Fibroblast of villous mesenchyme (primary cell): ENCODE data around the gene HS3ST3A1. TPM values are rescaled to one million over a fixed set of nuclear protein-coding genes. Genes with fewer than 3 reads are reported as not detected.

Source experiments
- DNase-seq: peaks from one replicate; pipeline ENCODE4 v3.0.0-alpha.2; 2010; ENCODE audit warnings: low read depth
- H3K4me3 ChIP-seq: 2 replicates; pipeline ENCODE4 v1.5.1; 2011; ENCODE audit warnings: low read depth, mild to moderate bottlenecking, low read length
- total RNA-seq: library from RNA; depleted of rRNA; stranded (reverse); fragments of >200 nt; gene quantifications from 2 replicates; pipeline ENCODE4 v1.2.3, GENCODE V29; 2012
- TF ChIP-seq, protein P1 (sequence below): IDR thresholded peaks from 2 replicates; pipeline ENCODE4 v1.5.1; 2012; ENCODE audit warnings: low read depth, mild to moderate bottlenecking, low read length; ENCODE audit not compliant: insufficient read depth

Gene HS3ST3A1
- total RNA-seq, 1 donor = 13.8 TPM

GRCh38 chr17:13642188-13642587 is 40.5 kb upstream of the HS3ST3A1 start:
- TF ChIP-seq, protein P1, sequence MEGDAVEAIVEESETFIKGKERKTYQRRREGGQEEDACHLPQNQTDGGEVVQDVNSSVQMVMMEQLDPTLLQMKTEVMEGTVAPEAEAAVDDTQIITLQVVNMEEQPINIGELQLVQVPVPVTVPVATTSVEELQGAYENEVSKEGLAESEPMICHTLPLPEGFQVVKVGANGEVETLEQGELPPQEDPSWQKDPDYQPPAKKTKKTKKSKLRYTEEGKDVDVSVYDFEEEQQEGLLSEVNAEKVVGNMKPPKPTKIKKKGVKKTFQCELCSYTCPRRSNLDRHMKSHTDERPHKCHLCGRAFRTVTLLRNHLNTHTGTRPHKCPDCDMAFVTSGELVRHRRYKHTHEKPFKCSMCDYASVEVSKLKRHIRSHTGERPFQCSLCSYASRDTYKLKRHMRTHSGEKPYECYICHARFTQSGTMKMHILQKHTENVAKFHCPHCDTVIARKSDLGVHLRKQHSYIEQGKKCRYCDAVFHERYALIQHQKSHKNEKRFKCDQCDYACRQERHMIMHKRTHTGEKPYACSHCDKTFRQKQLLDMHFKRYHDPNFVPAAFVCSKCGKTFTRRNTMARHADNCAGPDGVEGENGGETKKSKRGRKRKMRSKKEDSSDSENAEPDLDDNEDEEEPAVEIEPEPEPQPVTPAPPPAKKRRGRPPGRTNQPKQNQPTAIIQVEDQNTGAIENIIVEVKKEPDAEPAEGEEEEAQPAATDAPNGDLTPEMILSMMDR = no peak
- H3K4me3 ChIP-seq = no peak overlapping the region
- DNase-seq = no peak

- no peak for DNase-seq
- TF ChIP-seq, protein P1 = no peak
- H3K4me3 ChIP-seq = no peak overlapping the region
These were observed 38.8 kb upstream of the HS3ST3A1 start for GRCh38 chr17:13640551-13640950.

DNA sequence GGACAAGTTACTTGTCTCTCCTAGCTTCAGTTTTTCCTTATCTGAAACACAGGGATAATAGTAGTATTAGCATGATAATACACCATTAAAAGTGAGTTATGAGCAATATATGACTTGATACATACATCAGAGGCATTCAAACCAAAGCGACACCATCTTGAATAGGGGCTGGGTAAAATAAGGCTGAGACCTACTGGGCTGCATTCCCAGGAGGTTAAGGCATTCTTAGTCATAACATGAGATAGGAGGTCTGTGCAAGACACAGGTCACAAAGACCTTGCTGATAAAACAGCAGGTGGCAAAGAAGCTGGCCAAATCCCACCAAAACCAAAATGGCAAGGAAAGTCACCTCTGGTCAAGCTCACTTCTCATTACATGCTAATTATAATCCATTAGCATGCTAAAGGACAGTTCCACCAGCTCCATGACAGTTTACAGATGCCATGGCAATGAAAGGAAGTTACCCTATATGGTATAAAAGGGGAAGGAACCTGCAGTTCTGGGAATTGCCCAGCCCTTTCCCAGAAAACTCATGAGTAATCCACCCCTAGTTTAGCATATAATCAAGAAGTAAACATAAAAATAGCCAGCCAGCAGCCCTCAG is 37.2 kb upstream of the HS3ST3A1 start:
- no peak overlapping the region for H3K4me3 ChIP-seq
- DNase-seq = peak; percentile 27
- TF ChIP-seq, protein P1 = no peak

DNA sequence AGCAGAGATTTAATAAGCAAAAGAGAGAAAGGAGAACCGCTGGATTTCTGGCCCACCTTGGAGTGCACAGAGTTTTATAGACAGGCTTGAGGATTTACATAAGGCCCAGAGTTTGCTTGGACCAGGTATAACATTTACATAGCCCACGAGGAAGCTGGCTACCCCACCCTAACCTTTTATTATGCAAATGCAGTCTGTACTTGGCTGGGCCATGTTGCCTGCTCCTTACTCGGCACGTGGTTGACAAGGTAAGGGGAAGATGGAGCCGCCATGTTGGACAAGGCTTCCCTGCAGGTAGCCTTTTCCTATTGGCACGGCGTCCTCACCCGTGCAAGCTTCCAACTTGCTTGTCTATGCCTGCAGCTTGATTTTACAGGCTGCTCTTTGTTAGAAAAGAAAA is 35.2 kb upstream of the HS3ST3A1 start:
- no peak for DNase-seq
- no peak overlapping the region for H3K4me3 ChIP-seq
- TF ChIP-seq, protein P1 = no peak

GRCh38 chr17:13635951-13636350 is 34.2 kb upstream of the HS3ST3A1 start:
- DNase-seq = peak; percentile 30
- TF ChIP-seq, protein P1 = no peak
- H3K4me3 ChIP-seq = no peak overlapping the region

- no peak overlapping the region for H3K4me3 ChIP-seq
- TF ChIP-seq, protein P1 = no peak
- DNase-seq = no peak
These were observed 32.3 kb upstream of the HS3ST3A1 start for GRCh38 chr17:13634021-13634420.

DNA sequence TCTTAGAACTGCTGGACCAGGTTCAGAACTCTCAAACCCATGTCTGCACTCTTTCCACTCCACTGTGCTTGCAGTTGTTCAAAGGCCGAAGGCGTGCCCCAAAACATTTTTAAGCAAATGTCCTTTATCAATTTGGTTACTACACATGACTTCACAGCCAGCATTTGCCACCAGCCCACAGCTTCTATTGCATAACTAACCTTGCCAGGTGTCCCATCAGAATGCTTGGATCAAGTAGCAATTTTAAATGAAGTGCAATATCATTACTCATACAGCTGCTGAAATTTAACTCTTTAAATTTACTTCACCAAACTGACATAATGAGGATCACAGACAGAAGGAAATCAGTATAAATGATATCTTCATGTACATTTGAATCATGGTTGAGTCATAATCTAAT is 29.8 kb upstream of the HS3ST3A1 start:
- H3K4me3 ChIP-seq = no peak overlapping the region
- no peak for DNase-seq
- TF ChIP-seq, protein P1 = no peak
